Renal pelvis (tissue), 12 donors: ENCODE data around the gene CEP68. TPM values are rescaled to one million over a fixed set of nuclear protein-coding genes. Genes with fewer than 3 reads are reported as not detected.
"Not testable (repeated sequence)": the region's sequence is repeated elsewhere in the genome, so short reads cannot be mapped to it uniquely, and the experiment has no call there.

ENCODE experiments used
- DNase-seq: peaks from one replicate; pipeline ENCODE4 v3.0.0-alpha.2; 2013
- long read RNA-seq, 16 experiments: transcript quantifications; one replicate each; lab custom pipeline, GENCODE V29; 2026
- polyA plus RNA-seq, 3 donors: library from polyadenylated mRNA; unstranded; fragments of 120-200 nt; gene quantifications; one replicate each; pipeline ENCODE4 v1.2.1, GENCODE V29; 2013; ENCODE audit not compliant: insufficient read length in 3 of 3

The CEP68 gene
- polyA plus RNA-seq: 10 to 100 TPM; 24.2 to 29.4 (median 29.1) TPM
- long read RNA-seq, donor 1, full-length matches to known transcripts: 2 of 7 reads
- long read RNA-seq, donor 1, partial matches to known transcripts: 5 of 7 reads
- long read RNA-seq, donor 1, other reads (novel, unspliced or antisense): 0 of 7 reads
- long read RNA-seq, donor 2, full-length matches to known transcripts: 7 of 12 reads
- long read RNA-seq, donor 2, partial matches to known transcripts: 5 of 12 reads
- long read RNA-seq, donor 2, other reads (novel, unspliced or antisense): 0 of 12 reads
- long read RNA-seq, donor 3, full-length matches to known transcripts: 2 of 7 reads
- long read RNA-seq, donor 3, partial matches to known transcripts: 0 of 7 reads
- long read RNA-seq, donor 3, other reads (novel, unspliced or antisense): 5 of 7 reads
- long read RNA-seq, donor 4, full-length matches to known transcripts: 4 of 4 reads
- long read RNA-seq, donor 4, partial matches to known transcripts: 0 of 4 reads
- long read RNA-seq, donor 4, other reads (novel, unspliced or antisense): 0 of 4 reads
- long read RNA-seq, donor 5, partial matches to known transcripts: 110 of 110 reads
- long read RNA-seq, donor 5, other reads (novel, unspliced or antisense): 0 of 110 reads
- long read RNA-seq, donor 6, full-length matches to known transcripts: 3 of 3 reads
- long read RNA-seq, donor 6, partial matches to known transcripts: 0 of 3 reads
- long read RNA-seq, donor 6, other reads (novel, unspliced or antisense): 0 of 3 reads
- long read RNA-seq, donor 7, full-length matches to known transcripts: 1 of 12 reads
- long read RNA-seq, donor 7, partial matches to known transcripts: 11 of 12 reads
- long read RNA-seq, donor 7, other reads (novel, unspliced or antisense): 0 of 12 reads
- long read RNA-seq, donor 8, full-length matches to known transcripts: 2 of 41 reads
- long read RNA-seq, donor 8, partial matches to known transcripts: 39 of 41 reads
- long read RNA-seq, donor 8, other reads (novel, unspliced or antisense): 0 of 41 reads
- long read RNA-seq, donor 9, partial matches to known transcripts: 14 of 22 reads
- long read RNA-seq, donor 9, other reads (novel, unspliced or antisense): 8 of 22 reads
- long read RNA-seq, donor 10, full-length matches to known transcripts: 1 of 10 reads
- long read RNA-seq, donor 10, partial matches to known transcripts: 9 of 10 reads
- long read RNA-seq, donor 10, other reads (novel, unspliced or antisense): 0 of 10 reads
- long read RNA-seq, donor 11, full-length matches to known transcripts: 1 of 133 reads
- long read RNA-seq, donor 11, partial matches to known transcripts: 132 of 133 reads
- long read RNA-seq, donor 11, other reads (novel, unspliced or antisense): 0 of 133 reads
- long read RNA-seq, donor 12, full-length matches to known transcripts: 2 of 15 reads
- long read RNA-seq, donor 12, partial matches to known transcripts: 13 of 15 reads
- long read RNA-seq, donor 12, other reads (novel, unspliced or antisense): 0 of 15 reads
- long read RNA-seq, donor 13, full-length matches to known transcripts: 1 of 1 reads
- long read RNA-seq, donor 13, partial matches to known transcripts: 0 of 1 reads
- long read RNA-seq, donor 13, other reads (novel, unspliced or antisense): 0 of 1 reads
- long read RNA-seq, donor 14: 0 reads
- long read RNA-seq, donor 15, partial matches to known transcripts: 0 of 6 reads
- long read RNA-seq, donor 15, other reads (novel, unspliced or antisense): 6 of 6 reads
- long read RNA-seq, donor 16, full-length matches to known transcripts: 2 of 7 reads
- long read RNA-seq, donor 16, partial matches to known transcripts: 0 of 7 reads
- long read RNA-seq, donor 16, other reads (novel, unspliced or antisense): 5 of 7 reads

- DNase-seq: peak; percentile 97
These were observed at the start of gene CEP68 for GRCh38 chr2:65056215-65057053. CEP68 (plus strand) TSS chr2:65056416; CDS start chr2:65069445, 13,029 bp downstream.

- DNase-seq: no peak
These were observed 42.4 kb upstream of the CEP68 start for GRCh38 chr2:65013776-65014175.

- no peak for DNase-seq
These were observed 40.5 kb upstream of the CEP68 start for GRCh38 chr2:65015731-65016130.

- DNase-seq: no peak
These were observed 39.4 kb upstream of the CEP68 start for GRCh38 chr2:65016789-65017188.

GRCh38 chr2:65017335-65017734 is 38.9 kb upstream of the CEP68 start:
- DNase-seq: no peak

- no peak for DNase-seq
These were observed 38.1 kb upstream of the CEP68 start for GRCh38 chr2:65018141-65018582.

GRCh38 chr2:65019010-65019409 is 37.2 kb upstream of the CEP68 start:
- no peak for DNase-seq

GRCh38 chr2:65019675-65020195 is 36.5 kb upstream of the CEP68 start:
- no peak for DNase-seq

- DNase-seq: not testable (repeated sequence)
These were observed 36.0 kb upstream of the CEP68 start for GRCh38 chr2:65020251-65020650.

- DNase-seq: no peak
These were observed 35.2 kb upstream of the CEP68 start for GRCh38 chr2:65020943-65021528.

- DNase-seq: no peak
These were observed 34.5 kb upstream of the CEP68 start for GRCh38 chr2:65021709-65022108.

GRCh38 chr2:65022189-65022588 is 34.0 kb upstream of the CEP68 start:
- DNase-seq: no peak

GRCh38 chr2:65023742-65024141 is 32.5 kb upstream of the CEP68 start:
- no peak for DNase-seq

GRCh38 chr2:65024149-65024829 is 31.9 kb upstream of the CEP68 start:
- DNase-seq: no peak

- no peak for DNase-seq
These were observed 30.6 kb upstream of the CEP68 start for GRCh38 chr2:65025453-65026123.

GRCh38 chr2:65026154-65026553 is 30.1 kb upstream of the CEP68 start:
- DNase-seq: no peak

GRCh38 chr2:65026704-65027464 is 29.3 kb upstream of the CEP68 start:
- DNase-seq: no peak
